Islet of Langerhans (tissue), 1 donor: ENCODE data around the gene GNB1.
"Not testable (repeated sequence)": the region's sequence is repeated elsewhere in the genome, so short reads cannot be mapped to it uniquely, and the experiment has no call there.

Source experiments
- FAIRE-seq: peaks from one replicate; lab custom pipeline; 2011; peaks lifted over from hg19 to GRCh38; lab: Jason Lieb, UNC

Gene GNB1

DNA sequence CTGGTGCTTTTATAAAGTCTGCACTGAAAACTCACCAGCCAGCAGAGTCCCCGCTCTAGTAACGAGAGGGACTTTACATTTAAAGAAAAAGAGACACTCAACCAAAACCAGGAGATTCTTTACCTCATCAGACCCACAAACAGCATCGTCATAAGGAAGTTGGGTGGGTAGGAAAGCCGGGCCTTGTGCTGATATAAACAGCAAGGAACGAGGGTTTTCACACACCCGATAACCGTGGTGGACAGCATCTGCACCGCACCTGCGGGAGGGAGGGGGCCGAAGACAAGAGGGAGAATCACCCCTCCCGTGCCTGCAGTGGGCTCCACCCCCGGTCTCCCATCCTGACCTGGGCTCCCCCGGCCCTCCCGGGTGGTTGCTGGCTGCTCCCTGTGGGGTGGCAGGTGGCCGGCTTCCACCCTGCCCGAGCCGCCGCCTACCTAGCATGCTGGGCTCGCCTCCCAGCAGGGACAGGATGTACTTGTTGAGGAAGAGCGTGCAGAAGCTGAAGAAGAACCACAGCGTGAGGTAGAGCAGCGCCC lies 152.0 kb downstream of the GNB1 start:
- FAIRE-seq: not testable (repeated sequence)

DNA sequence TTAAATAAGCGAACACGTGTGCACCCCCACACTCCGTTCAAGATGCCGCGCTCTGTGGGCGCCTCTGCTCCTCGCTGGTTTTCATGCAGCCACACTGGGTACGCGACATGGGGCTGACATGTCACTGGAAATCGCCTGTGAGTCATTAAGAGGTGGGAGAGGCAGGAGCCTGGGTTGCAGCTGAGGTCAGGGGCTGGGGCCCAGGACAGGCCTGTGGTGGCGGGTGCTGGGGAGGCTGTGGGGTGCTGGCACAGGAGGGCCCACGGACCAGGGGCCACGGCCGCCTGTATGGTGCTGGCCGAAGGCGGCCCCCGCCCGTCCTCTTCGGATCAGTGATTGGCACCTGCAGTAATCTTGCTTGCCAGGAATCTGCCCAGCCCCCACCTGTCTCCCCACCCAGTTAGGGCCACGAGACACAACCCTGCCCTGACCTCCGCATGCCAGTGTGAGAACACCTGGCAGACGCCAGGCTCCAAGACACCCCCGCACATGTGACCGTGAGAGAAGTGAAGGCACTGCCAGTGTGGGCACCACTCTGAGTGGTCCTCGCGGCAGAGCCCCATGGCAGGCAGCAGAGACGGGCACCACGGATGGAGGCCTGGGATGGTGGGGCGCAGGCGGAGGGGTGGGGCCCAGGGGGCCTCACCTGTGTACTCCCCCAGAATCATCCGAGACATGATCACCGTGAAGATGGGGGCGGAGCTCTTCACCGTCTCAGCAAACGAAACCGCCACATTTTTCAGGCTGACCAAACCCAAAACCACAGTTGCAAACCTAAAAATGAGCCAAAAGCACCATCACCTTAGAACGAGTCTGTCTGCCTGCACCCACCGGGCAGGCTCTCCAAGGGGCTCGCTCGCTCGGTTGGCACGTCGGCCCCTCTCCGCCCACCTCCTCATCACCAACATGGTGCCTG lies 153.0 kb downstream of the GNB1 start:
- FAIRE-seq: not testable (repeated sequence)
